ENCODE data around the gene ALKAL2. TPM values are rescaled to one million over a fixed set of nuclear protein-coding genes. Genes with fewer than 3 reads are reported as not detected.

ALKAL2 gene
- total RNA-seq, 4 donors from 2014 or later = 4.0 to 11.0 (median 7.1) TPM

- no peak overlapping the region for H3K4me3 ChIP-seq
- H3K9me3 ChIP-seq = peaks cover 4% of the 10 kb centered on the region
- peaks cover 67% of the 10 kb centered on the region for H3K36me3 ChIP-seq
- 54% methylated on average over 6 of the region's 6 CpGs for WGBS
- TF ChIP-seq POLR2A (IDR thresholded peaks at IDR 0.05) (no peak), CTCF (IDR thresholded peaks at IDR 0.05) (peak; percentile 12 to 52), EP300 (IDR thresholded peaks at IDR 0.05) (no peak), POLR2AphosphoS5 (IDR thresholded peaks at IDR 0.05) (no peak)
- no peak for DNase-seq (ENCODE audit: low spot score in 2 of 2)
- no peaks in the 10 kb centered on the region for H3K27me3 ChIP-seq
- no peak overlapping the region for H3K27ac ChIP-seq
- no peaks in the 10 kb centered on the region for H3K4me1 ChIP-seq
Measured at GRCh38 chr2:246489-247144, 41.3 kb downstream of the ALKAL2 start.

GRCh38 chr2:244547-244946 lies 43.3 kb downstream of the ALKAL2 start:
- Histone ChIP-seq H3K4me3 (no peak overlapping the region), H3K27me3 (no peaks in the 10 kb centered on the region), H3K9me3 (peaks cover 4% of the 10 kb centered on the region), H3K4me1 (no peaks in the 10 kb centered on the region), H3K27ac (no peak overlapping the region), H3K36me3 (peaks cover 63% of the 10 kb centered on the region)
- no peak for TF ChIP-seq CTCF (IDR thresholded peaks at IDR 0.05)
- TF ChIP-seq EP300 (IDR thresholded peaks at IDR 0.05) = no peak
- TF ChIP-seq POLR2A (IDR thresholded peaks at IDR 0.05) = no peak
- no peak for TF ChIP-seq POLR2AphosphoS5 (IDR thresholded peaks at IDR 0.05)
- DNase-seq (ENCODE audit: low spot score in 2 of 2) = no peak
- 92% methylated on average over 7 of the region's 7 CpGs for WGBS

- Histone ChIP-seq H3K4me3 (no peak overlapping the region), H3K9me3 (peaks cover 4% of the 10 kb centered on the region), H3K4me1 (no peaks in the 10 kb centered on the region), H3K36me3 (peaks cover 29% of the 10 kb centered on the region), H3K27ac (no peak overlapping the region), H3K27me3 (no peaks in the 10 kb centered on the region)
- DNase-seq (ENCODE audit: low spot score in 2 of 2) = no peak
- 91% methylated on average over 5 of the region's 5 CpGs for WGBS
- no peak for TF ChIP-seq POLR2A (IDR thresholded peaks at IDR 0.05)
- no peak for TF ChIP-seq POLR2AphosphoS5 (IDR thresholded peaks at IDR 0.05)
- no peak for TF ChIP-seq EP300 (IDR thresholded peaks at IDR 0.05)
- TF ChIP-seq CTCF (IDR thresholded peaks at IDR 0.05) = no peak
Measured at GRCh38 chr2:238869-239268, 49.0 kb downstream of the ALKAL2 start.

- Histone ChIP-seq H3K27me3 (no peaks in the 10 kb centered on the region), H3K4me1 (no peaks in the 10 kb centered on the region)
- 68% methylated on average over 3 of the region's 3 CpGs for WGBS
Measured at GRCh38 chr2:238431-238830, 49.5 kb downstream of the ALKAL2 start.

GRCh38 chr2:237878-238277 lies 50.0 kb downstream of the ALKAL2 start:
- WGBS = 78% methylated on average over 6 of the region's 6 CpGs
- H3K36me3 ChIP-seq = peaks cover 25% of the 10 kb centered on the region
- TF ChIP-seq EP300 (IDR thresholded peaks at IDR 0.05) (no peak), CTCF (IDR thresholded peaks at IDR 0.05) (no peak), POLR2AphosphoS5 (IDR thresholded peaks at IDR 0.05) (no peak), POLR2A (IDR thresholded peaks at IDR 0.05) (no peak)

More at GRCh38 chr2:238431-238830, 49.5 kb downstream of the ALKAL2 start:
- peaks cover 4% of the 10 kb centered on the region for H3K9me3 ChIP-seq
- DNase-seq (ENCODE audit: low spot score in 2 of 2) = no peak
- no peak overlapping the region for H3K27ac ChIP-seq
- H3K4me3 ChIP-seq = no peak overlapping the region
- TF ChIP-seq POLR2A (IDR thresholded peaks at IDR 0.05) (no peak), POLR2AphosphoS5 (IDR thresholded peaks at IDR 0.05) (no peak), EP300 (IDR thresholded peaks at IDR 0.05) (no peak)
- peaks cover 25% of the 10 kb centered on the region for H3K36me3 ChIP-seq

More at GRCh38 chr2:237878-238277, 50.0 kb downstream of the ALKAL2 start:
- H3K4me3 ChIP-seq = no peak overlapping the region
- no peak for DNase-seq (ENCODE audit: low spot score in 2 of 2)
- no peaks in the 10 kb centered on the region for H3K4me1 ChIP-seq
- no peaks in the 10 kb centered on the region for H3K27me3 ChIP-seq
- H3K9me3 ChIP-seq = peaks cover 4% of the 10 kb centered on the region
- no peak overlapping the region for H3K27ac ChIP-seq

Measured in suprapubic skin (tissue), 4 donors.